Keratinocyte (primary cell): Measurements from ENCODE around the gene CNN3. TPM values are rescaled to one million over a fixed set of nuclear protein-coding genes. Genes with fewer than 3 reads are reported as not detected.

Experiments used
- DNase-seq: peaks from one replicate; pipeline ENCODE4 v3.0.0-alpha.2; 2011; ENCODE audit warnings: low read depth, missing footprints, low spot score
- FAIRE-seq: peaks from 2 replicates; lab custom pipeline; 2011; peaks lifted over from hg19 to GRCh38; lab: Jason Lieb, UNC
- H2AFZ ChIP-seq: 2 replicates; pipeline ENCODE4 v1.6.0; 2012; ENCODE audit warnings: low read length, control low read depth, inconsistent platforms; ENCODE audit not compliant: control insufficient read depth
- H3K27ac ChIP-seq: 2 replicates; pipeline ENCODE4 v1.5.1; 2011; ENCODE audit warnings: low read length; ENCODE audit not compliant: control insufficient read depth, insufficient read depth
- H3K27me3 ChIP-seq: 3 replicates; pipeline ENCODE4 v1.6.0; 2011; ENCODE audit warnings: low read length; ENCODE audit not compliant: control insufficient read depth, insufficient read depth; ENCODE audit errors: extremely low read depth
- H3K36me3 ChIP-seq, 2 experiments: 2 replicates in 1 of 2; 3 replicates in 1 of 2; pipeline ENCODE4 v1.5.1; 2011; ENCODE audit warnings: low read length in 2 of 2, mild to moderate bottlenecking in 1 of 2; ENCODE audit not compliant: control insufficient read depth in 2 of 2, insufficient read depth in 2 of 2; ENCODE audit errors: extremely low read depth in 1 of 2
- H3K4me1 ChIP-seq: 3 replicates; pipeline ENCODE4 v1.5.1; 2011; ENCODE audit warnings: low read length; ENCODE audit not compliant: control insufficient read depth, insufficient read depth; ENCODE audit errors: extremely low read depth
- H3K4me2 ChIP-seq: 3 replicates; pipeline ENCODE4 v1.6.0; 2011; ENCODE audit warnings: low read depth, low read length; ENCODE audit not compliant: control insufficient read depth, insufficient read depth; ENCODE audit errors: extremely low read depth
- H3K4me3 ChIP-seq, 3 experiments: fragments of 200-600 bp in 1 of 3; sonication (generic) in 1 of 3; 2 replicates in 2 of 3; 3 replicates in 1 of 3; pipeline ENCODE4 v1.5.1; 2011 to 2016; ENCODE audit warnings: low read length in 3 of 3, mild to moderate bottlenecking in 3 of 3, control low read depth in 2 of 3, inconsistent platforms in 1 of 3, low read depth in 1 of 3, mixed read lengths in 1 of 3, mixed run types in 1 of 3, moderate library complexity in 1 of 3; ENCODE audit not compliant: control insufficient read depth in 2 of 3, insufficient read depth in 2 of 3; ENCODE audit errors: extremely low read depth in 1 of 3
- H3K79me2 ChIP-seq: 2 replicates; pipeline ENCODE4 v1.6.0; 2012; ENCODE audit warnings: low read length; ENCODE audit not compliant: control insufficient read depth, insufficient read depth
- H3K9ac ChIP-seq: 3 replicates; pipeline ENCODE4 v1.6.0; 2011; ENCODE audit warnings: low read length; ENCODE audit not compliant: control insufficient read depth, insufficient read depth; ENCODE audit errors: extremely low read depth
- H3K9me1 ChIP-seq: 3 replicates; pipeline ENCODE4 v1.6.0; 2011; ENCODE audit warnings: low read length; ENCODE audit not compliant: control insufficient read depth, insufficient read depth; ENCODE audit errors: extremely low read depth
- H3K9me3 ChIP-seq: 2 replicates; pipeline ENCODE4 v1.5.1; 2012; ENCODE audit warnings: low read depth, low read length; ENCODE audit not compliant: control insufficient read depth
- H4K20me1 ChIP-seq: 3 replicates; pipeline ENCODE4 v1.6.0; 2011; ENCODE audit warnings: low read length; ENCODE audit not compliant: control insufficient read depth, insufficient read depth; ENCODE audit errors: extremely low read depth
- EZH2 ChIP-seq: IDR thresholded peaks from one replicate; pipeline ENCODE4 v1.6.1; 2012; ENCODE audit warnings: inconsistent platforms, mild to moderate bottlenecking, low read length, moderate library complexity
- dilution Hi-C: fragments of 300-500 bp; cut with MboI; formaldehyde crosslinking; loops from one replicate; pipeline ENCODE4 v1.7.0; 2020; ENCODE audit warnings: low sequenced_read_pairs; ENCODE audit not compliant: extremely low pct_ligation_motif_present
- polyA plus RNA-seq, 5 experiments: library from polyadenylated mRNA; depleted of rRNA in 3 of 5; stranded (reverse) in 3 of 5; stranded (forward) in 1 of 5; unstranded in 1 of 5; fragments of >200 nt; gene quantifications; 1 replicate in 1 of 5; 2 replicates in 3 of 5; 3 replicates in 1 of 5; pipeline versions ENCODE4 v1.2.1 to v1.2.3, GENCODE V29; 2011 to 2012; ENCODE audit warnings: missing spikeins in 2 of 5, low read depth in 1 of 5, low replicate concordance in 1 of 5
- TF ChIP-seq, protein P1 (sequence below), 3 experiments: IDR thresholded peaks in 1 of 3; conservative IDR thresholded peaks in 1 of 3; optimal IDR thresholded peaks in 1 of 3; 2 replicates in 2 of 3; 3 replicates in 1 of 3; pipeline versions ENCODE3 to v1.5.1; 2011; ENCODE audit warnings: low read length in 3 of 3, mild to moderate bottlenecking in 3 of 3, moderate library complexity in 2 of 3, control low read depth in 1 of 3, inconsistent platforms in 1 of 3; ENCODE audit not compliant: insufficient read depth in 2 of 3; ENCODE audit errors: extremely low read depth in 1 of 3

Gene CNN3
- polyA plus RNA-seq, 1 donor (not counting 4 experiments of a cell fraction or from before 2014, with no cell fraction given), result 119 TPM

DNA sequence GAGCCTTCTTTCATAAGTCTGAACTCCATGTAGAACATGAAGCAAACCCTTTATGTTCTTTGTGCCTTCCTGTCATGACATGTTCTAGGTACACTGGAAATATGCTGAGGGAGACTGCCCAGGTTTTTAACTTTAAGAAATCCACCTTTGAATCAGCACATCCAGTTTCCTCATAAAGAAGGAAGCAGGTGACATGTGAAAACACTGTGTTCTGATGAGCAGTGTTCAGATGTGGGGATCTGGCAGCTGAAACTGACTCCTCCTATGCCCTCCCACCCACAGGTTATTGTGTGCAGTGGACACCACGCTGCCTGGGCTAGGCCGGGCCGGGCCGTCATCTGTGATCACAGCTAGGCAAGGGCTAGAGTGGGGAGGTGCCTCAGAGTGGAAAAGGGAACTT, 51.1 kb downstream of the CNN3 start:
- dilution Hi-C loops, result no loop called here
- H2AFZ ChIP-seq, result peak overlapping the region; percentile 50

DNA sequence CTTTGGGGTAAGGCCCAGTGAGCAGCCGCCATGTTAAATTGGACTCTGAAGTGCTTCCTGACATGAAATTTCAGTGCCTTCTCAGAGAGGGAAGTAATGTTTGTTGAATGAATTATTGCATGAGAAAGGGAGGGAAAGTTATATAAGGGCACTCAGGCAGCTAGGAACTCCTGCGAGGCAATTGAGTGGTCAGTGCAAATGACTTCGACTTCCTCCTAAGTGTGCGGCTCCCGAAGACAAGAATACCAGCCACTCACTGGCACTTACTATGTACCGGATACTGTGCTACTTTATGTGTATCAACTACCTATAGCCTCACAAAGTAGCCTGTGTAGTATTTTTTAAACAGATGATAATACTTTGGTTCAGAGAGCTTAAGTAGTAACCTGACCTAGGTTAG, 52.5 kb downstream of the CNN3 start:
- dilution Hi-C loops, result no loop called here
- Histone ChIP-seq H3K27ac (no peak overlapping the region), H3K79me2 (no peaks in the 10 kb centered on the region), H3K9ac (no peak overlapping the region), H4K20me1 (no peaks in the 10 kb centered on the region), H3K4me1 (peaks cover 26% of the 10 kb centered on the region), H3K4me2 (no peak overlapping the region), H3K4me3 (no peak overlapping the region), H3K9me3 (no peaks in the 10 kb centered on the region), H3K36me3 (no peaks in the 10 kb centered on the region), H3K9me1 (no peaks in the 10 kb centered on the region), H2AFZ (no peak overlapping the region), H3K27me3 (no peaks in the 10 kb centered on the region)
- TF ChIP-seq, protein P1, sequence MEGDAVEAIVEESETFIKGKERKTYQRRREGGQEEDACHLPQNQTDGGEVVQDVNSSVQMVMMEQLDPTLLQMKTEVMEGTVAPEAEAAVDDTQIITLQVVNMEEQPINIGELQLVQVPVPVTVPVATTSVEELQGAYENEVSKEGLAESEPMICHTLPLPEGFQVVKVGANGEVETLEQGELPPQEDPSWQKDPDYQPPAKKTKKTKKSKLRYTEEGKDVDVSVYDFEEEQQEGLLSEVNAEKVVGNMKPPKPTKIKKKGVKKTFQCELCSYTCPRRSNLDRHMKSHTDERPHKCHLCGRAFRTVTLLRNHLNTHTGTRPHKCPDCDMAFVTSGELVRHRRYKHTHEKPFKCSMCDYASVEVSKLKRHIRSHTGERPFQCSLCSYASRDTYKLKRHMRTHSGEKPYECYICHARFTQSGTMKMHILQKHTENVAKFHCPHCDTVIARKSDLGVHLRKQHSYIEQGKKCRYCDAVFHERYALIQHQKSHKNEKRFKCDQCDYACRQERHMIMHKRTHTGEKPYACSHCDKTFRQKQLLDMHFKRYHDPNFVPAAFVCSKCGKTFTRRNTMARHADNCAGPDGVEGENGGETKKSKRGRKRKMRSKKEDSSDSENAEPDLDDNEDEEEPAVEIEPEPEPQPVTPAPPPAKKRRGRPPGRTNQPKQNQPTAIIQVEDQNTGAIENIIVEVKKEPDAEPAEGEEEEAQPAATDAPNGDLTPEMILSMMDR (optimal IDR thresholded peaks at IDR 0.05 in 1 of 3, IDR thresholded peaks at IDR 0.05 in 1 of 3, conservative IDR thresholded peaks at IDR 0.05 in 1 of 3; ENCODE audit: extremely low read depth in 1 of 3, insufficient read depth in 2 of 3, low read length in 3 of 3), result no peak
- TF ChIP-seq EZH2, result no peak
- DNase-seq (no peak), FAIRE-seq (no peak)

More for the DNA sequence above, 51.1 kb downstream of the CNN3 start:
- H3K9me1 ChIP-seq, result no peaks in the 10 kb centered on the region
- H3K4me2 ChIP-seq, result peak overlapping the region; percentile 59
- no peak overlapping the region for H3K4me3 ChIP-seq
- peak overlapping the region; percentile 11 for H3K9ac ChIP-seq
- no peaks in the 10 kb centered on the region for H4K20me1 ChIP-seq
- DNase-seq (no peak), FAIRE-seq (peak; percentile 79)
- H3K79me2 ChIP-seq, result no peaks in the 10 kb centered on the region
- no peak for TF ChIP-seq EZH2
- H3K27ac ChIP-seq, result peak overlapping the region; percentile 51
- H3K27me3 ChIP-seq, result no peaks in the 10 kb centered on the region
- no peaks in the 10 kb centered on the region for H3K9me3 ChIP-seq
- H3K36me3 ChIP-seq, result no peaks in the 10 kb centered on the region
- peaks cover 26% of the 10 kb centered on the region for H3K4me1 ChIP-seq
